Mesodermal cell (in vitro differentiated cells): ENCODE results near the gene APCDD1L.

Experiments used
- H3K27ac ChIP-seq: 2 replicates; pipeline ENCODE4 v1.7.0; 2013; ENCODE audit warnings: mild to moderate bottlenecking, low read depth, low read length, moderate library complexity; ENCODE audit not compliant: severe bottlenecking
- H3K36me3 ChIP-seq: 2 replicates; pipeline ENCODE4 v1.7.1; 2013; ENCODE audit warnings: mild to moderate bottlenecking, low read length, moderate library complexity; ENCODE audit not compliant: control insufficient read depth, insufficient read depth
- H3K4me1 ChIP-seq: one replicate; pipeline ENCODE4 v1.7.1; 2013; ENCODE audit warnings: mild to moderate bottlenecking, low read length; ENCODE audit not compliant: insufficient read depth, control insufficient read depth, poor library complexity, severe bottlenecking
- H3K4me3 ChIP-seq: 2 replicates; pipeline ENCODE4 v1.7.0; 2013; ENCODE audit warnings: low read length, control low read depth, mild to moderate bottlenecking; ENCODE audit not compliant: insufficient read depth, poor library complexity, severe bottlenecking; ENCODE audit errors: extremely low read depth
- H3K9me3 ChIP-seq: 2 replicates; pipeline ENCODE4 v1.7.1; 2013; ENCODE audit warnings: mild to moderate bottlenecking, low read length, moderate library complexity; ENCODE audit not compliant: control insufficient read depth
- WGBS, 2 experiments: methylation state at CpG; one replicate each; pipeline ENCODE4 v1.1.5; 2013; ENCODE audit warnings: missing lambda C conversion rate in 2 of 2; ENCODE audit not compliant: insufficient coverage in 2 of 2; 5-methylcytosine and 5-hydroxymethylcytosine counted together

The APCDD1L gene

DNA sequence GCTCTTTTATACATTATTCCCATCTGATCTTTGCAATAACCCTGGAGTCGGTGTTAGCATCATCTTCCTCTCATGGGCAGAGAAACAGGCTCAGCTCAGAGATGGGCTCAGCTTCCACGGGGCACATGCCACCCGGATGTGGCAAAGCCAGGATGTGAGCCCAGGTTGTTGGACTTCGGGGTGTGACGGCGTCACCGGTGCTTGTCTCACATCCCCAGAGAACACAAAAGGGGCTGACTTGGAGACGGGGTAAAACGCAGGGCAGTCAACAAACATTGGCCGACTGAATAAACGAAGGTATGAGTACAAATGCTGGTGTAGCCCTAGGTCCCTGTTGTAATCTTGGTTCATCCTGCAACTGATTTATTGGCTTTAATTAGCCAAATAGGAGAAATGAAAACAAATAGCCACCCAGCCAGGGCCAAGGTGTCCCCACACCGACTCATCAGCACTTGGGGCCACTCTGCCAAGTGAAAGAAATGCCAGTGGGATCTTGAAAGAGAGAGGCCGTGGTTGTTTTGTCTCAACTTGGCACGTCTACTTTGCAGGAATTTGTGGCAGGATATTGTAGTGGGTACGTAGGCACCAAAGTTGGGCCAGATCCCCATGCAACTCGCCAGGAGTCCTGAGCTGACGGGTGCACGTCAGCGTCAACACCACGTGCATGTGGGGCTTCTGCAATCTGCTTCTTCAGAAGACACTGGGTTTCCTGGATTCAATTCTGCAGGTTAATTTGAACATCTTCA is 42.8 kb downstream of the APCDD1L start:
- no peaks in the 10 kb centered on the region for H3K4me1 ChIP-seq
- H3K9me3 ChIP-seq = no peaks in the 10 kb centered on the region
- no peaks in the 10 kb centered on the region for H3K36me3 ChIP-seq
- H3K27ac ChIP-seq = no peak overlapping the region
- 95 to 96% methylated on average over 20 of the region's 20 CpGs for WGBS, 2 experiments
- H3K4me3 ChIP-seq = no peak overlapping the region

DNA sequence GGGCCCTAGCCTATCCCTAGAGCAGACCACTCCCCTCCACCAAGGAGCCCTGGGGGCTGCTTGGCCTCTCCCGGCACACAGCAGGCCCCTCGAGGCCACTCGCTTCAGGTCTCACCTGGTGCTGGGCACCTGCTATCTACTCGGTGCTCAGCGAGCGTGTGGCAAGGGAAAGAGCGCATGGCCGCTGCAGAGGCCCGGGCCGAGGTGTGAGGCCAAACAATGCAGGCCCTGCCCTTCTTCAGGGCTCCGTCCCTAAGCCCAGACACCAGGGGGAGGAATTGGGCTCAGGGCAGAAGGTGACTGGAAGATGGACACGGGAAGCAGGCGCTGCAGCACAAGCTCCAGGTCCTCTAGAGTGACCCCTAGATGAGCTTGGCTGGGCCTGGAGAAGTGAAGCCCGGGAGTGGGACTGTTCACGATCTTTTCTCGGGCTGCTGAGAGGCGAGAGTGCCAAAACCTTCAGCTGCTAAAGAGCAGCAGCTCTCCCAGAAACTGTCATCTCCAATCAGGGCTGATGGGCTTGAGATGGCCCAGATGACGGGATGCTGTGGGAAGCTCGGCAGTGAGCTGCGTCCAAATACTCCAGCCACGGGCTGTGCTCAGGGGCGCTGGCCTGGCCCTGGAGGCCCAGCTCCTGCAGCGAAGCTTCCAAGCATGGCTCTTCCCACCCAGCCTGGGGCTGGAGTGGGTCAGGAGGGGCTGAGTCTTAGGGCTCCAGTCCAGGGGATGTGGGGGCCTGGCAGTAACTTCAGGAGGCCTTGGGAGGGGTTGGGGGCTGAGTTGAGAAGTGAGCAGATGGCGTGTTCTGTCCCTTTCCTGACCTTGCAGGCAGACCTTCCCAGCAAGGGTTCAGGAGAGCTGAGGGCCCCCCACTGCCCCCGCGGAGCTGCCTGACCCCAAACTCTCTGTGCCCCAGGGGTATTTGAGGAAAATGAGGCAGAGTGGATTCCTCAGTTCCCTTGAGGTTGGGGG is 43.7 kb downstream of the APCDD1L start:
- WGBS, 2 experiments = 88 to 91% methylated on average over 9 to 24 of the region's 26 CpGs
- H3K36me3 ChIP-seq = no peaks in the 10 kb centered on the region
- no peak overlapping the region for H3K27ac ChIP-seq
- no peaks in the 10 kb centered on the region for H3K9me3 ChIP-seq
- no peaks in the 10 kb centered on the region for H3K4me1 ChIP-seq
- no peak overlapping the region for H3K4me3 ChIP-seq

DNA sequence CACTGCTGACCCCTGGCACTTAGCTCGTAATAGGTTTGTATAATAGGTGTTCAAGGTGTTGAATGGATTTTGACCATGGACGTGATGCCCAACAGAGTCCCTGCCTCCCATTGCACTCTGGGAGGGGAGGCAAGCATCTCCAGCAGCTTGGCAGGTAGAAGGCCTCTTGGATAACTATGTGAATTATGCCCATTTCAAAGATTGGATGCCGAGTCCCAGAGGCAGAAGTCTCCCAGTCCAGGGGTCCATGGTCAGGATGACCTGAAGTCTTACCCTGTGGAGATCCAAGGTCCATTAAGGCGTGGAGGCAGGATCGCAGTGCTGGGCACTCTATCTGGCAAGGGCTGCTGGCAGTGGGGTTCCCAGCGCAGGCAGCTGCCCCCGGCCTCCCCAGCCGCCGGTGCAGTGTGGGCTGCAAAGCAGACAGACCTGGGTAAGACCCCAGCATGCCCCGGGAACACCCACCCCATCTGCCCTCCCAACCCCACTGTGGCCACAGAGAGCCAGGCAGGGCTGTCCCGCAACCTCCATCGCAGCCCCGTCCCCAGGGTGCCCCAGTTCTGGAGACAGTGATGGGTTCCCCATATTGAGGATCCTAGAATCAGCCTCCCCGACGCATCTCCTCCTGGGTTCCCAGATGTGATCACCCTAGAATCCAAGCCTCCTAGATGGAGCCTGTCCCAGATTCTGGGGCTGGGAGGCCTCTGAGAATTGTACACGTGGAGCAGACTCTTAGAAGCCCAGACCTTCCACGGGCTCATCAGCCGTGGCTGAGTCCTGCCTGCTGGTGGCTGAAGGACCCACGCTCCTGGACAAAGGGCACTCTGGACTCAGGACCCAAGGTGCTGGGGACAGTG is 44.6 kb downstream of the APCDD1L start:
- Histone ChIP-seq H3K4me1 (no peaks in the 10 kb centered on the region), H3K36me3 (no peaks in the 10 kb centered on the region), H3K27ac (no peak overlapping the region), H3K4me3 (no peak overlapping the region), H3K9me3 (no peaks in the 10 kb centered on the region)
- WGBS, 2 experiments = 93 to 96% methylated on average over 12 to 13 of the region's 19 CpGs

DNA sequence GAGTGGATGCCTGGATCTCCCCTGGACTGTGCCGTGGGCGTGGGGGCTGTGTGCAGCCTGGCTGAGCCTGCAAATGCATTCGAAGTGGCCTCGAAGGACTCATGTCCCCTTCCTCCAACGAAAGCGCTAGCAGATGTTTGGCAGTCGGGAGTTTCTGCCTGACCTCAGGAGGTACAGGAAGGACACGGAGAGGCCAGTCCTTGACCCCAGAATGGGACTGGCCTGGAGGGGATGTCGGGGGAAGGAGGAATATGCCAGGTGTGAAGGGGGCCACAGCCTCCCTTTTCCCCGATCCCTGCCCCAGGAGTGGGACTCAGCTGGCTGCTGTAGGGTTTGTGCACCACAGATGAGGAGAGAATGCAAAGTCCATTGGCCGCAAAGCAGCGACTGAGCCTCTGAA is 45.6 kb downstream of the APCDD1L start:
- Histone ChIP-seq H3K4me1 (no peaks in the 10 kb centered on the region), H3K9me3 (no peaks in the 10 kb centered on the region), H3K4me3 (no peak overlapping the region), H3K27ac (no peak overlapping the region), H3K36me3 (no peaks in the 10 kb centered on the region)
- 92 to 95% methylated on average over 11 to 12 of the region's 12 CpGs for WGBS, 2 experiments

DNA sequence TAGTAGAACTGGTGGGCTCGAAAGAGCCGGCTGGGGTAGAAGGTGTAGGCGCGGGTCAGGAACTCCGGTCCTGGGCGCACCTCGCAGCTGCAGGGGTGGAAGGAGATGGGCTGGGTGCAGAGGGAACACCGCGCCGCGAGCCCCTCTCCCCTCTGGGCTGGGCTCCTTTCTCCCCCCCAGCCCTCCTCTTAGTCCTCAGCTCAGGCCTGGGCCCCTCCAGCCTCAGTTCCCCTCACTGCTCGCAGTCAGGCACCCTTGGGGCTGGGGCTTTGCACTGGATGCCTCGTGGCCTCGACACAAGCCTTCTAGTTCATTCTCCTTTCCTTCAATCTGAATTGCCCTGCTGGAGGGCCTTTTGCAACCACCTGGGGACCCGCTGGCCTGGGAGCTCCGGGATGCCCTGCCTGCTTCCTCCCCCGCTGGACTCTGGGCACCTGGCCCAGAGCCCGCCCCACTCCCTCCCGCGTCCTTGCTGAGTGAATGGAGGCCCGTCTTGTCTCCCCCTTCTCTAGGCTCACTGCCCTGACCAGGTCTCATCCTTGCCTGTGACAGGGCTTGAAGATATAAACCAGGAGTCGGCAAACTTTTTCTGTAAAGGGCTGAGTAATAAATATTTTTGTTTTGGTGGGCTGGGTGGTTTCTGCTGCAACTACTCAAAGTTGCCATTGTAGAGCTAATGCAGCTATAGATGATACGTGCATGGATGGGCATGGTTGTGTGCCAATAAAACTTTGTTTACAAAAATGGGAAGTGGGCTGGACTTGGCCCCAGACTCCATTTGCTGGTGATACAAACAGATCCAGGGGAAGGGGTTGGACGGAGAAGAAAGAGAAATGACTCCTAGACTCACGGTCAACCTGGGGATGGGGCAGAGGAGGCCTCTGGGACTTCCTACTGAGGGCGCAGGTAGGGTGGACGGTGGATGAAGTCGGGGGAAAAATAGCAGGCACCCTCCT is 47.3 kb downstream of the APCDD1L start:
- no peak overlapping the region for H3K27ac ChIP-seq
- no peaks in the 10 kb centered on the region for H3K4me1 ChIP-seq
- no peaks in the 10 kb centered on the region for H3K36me3 ChIP-seq
- WGBS, 2 experiments = 93 to 96% methylated on average over 15 to 25 of the region's 28 CpGs
- no peak overlapping the region for H3K4me3 ChIP-seq
- no peaks in the 10 kb centered on the region for H3K9me3 ChIP-seq

DNA sequence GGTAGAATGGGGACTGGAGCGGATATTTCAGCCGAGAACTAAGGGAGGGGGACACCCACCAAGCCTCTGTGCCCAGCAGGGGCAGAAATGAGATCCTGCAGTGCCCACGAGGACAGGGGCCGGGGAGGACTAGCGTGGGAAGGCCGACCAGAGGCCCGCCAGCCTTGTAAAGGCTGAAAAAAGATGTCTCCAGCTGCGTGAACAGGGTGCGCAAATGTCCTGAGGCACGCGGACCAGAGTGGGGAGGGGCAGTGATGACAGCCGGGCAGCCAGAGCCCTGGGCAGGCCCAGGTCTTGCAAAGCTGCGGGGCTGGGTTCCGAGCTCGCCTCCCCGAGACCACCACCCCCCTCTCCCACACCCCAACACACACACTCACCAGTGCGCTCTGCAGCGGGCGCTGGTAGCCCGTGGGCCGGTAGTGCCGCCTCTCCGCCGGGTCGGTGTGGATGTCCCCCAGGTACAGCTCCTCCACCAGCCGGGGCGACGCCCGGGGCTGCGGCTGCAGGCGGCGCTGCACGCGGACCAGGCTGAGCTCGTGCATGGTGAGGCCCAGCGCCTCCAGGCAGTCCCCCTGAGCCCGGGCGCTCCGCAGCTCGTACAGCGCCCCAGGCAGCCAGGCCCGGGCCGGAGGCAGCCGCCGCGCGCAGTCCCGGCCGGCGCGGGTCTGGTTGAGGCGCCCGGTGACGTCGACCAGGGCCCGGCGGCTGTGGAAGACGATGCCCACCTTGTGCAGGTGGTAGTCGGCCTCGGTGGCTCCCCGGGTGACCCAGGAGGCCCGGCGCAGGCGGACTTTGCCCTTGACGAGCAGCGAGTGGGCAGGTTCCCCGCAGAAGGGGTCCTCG is 48.2 kb downstream of the APCDD1L start:
- no peak overlapping the region for H3K27ac ChIP-seq
- WGBS, 2 experiments = 96% methylated on average over 61 to 62 of the region's 68 CpGs
- no peak overlapping the region for H3K4me3 ChIP-seq
- H3K36me3 ChIP-seq = no peaks in the 10 kb centered on the region
- H3K4me1 ChIP-seq = no peaks in the 10 kb centered on the region
- no peaks in the 10 kb centered on the region for H3K9me3 ChIP-seq

DNA sequence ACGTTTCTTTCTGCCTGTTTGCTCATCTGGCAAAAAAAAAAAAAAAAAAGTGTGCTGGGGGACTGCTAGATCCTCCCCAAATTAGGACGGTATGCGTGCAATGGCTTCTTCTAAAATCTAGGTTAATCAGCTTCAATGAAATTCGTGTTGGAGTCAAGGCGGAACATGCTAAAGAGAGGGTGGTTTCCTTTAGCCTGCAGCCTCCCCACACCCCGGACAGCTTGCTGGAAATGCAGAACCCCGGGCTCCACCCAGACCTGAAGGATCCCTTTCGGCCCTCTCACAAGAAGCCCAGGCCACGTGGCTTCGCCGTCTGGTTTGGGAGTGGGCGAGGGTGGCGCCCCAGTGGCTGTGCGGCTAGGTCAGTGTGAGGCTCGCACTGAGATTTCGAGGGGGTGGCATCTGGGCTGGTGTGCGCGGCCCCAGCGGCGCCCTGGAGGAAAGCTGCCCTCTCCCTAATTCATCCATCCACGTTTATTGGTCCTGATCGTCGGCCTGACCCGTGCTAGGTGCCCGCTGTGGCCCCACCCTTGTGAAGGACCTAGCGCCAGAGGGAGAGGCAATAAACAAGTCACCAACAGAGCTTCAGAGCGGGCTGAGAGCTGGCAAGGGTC is 49.0 kb downstream of the APCDD1L start:
- no peaks in the 10 kb centered on the region for H3K9me3 ChIP-seq
- WGBS, 2 experiments = 92 to 96% methylated on average over 24 to 26 of the region's 27 CpGs
- H3K27ac ChIP-seq = no peak overlapping the region
- H3K4me1 ChIP-seq = no peaks in the 10 kb centered on the region
- no peak overlapping the region for H3K4me3 ChIP-seq
- H3K36me3 ChIP-seq = no peaks in the 10 kb centered on the region

DNA sequence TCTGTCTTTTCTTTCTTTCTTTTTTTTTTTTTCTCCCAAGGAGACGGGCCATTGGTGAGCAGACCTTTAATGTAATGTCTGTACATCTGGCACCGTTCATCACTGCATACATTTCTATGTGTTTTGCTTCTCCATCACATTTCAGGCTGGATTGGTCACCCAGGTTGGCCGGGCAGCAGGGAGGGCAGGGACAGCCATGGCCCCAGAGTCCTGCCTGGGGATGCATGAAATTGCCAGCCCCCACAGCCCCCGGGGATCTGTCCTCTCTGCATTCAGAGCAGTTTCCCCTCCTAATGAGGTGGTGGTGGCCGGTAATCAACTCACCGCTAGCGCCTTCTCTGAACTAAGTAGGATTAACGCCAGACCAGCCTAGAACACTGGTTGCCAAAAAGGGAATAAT is 50.4 kb downstream of the APCDD1L start:
- WGBS, 2 experiments = 79 to 89% methylated on average over 4 to 7 of the region's 8 CpGs
- no peak overlapping the region for H3K27ac ChIP-seq

DNA sequence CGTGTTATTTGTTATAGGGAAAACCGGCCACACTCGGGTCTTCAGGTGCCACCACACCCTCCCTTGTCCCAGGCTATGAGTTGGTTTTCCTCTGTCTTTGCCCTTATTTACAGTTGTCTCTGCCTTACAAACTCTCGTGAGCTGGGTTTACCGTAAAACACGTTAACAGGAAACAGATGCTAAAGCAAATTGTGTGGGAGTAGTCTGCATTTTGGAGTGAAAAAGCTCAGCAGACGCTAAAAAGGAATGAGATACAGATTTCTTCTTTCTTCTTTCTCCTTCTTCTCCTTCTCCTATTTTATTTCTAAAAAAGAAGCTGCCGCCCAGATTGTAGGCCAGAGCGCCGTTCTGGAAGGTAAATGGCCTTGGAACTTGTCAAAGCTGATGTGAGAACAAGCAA is 51.9 kb downstream of the APCDD1L start:
- H3K36me3 ChIP-seq = peaks cover 4% of the 10 kb centered on the region
- H3K4me1 ChIP-seq = peaks cover 13% of the 10 kb centered on the region
- no peak overlapping the region for H3K4me3 ChIP-seq
- no peak overlapping the region for H3K27ac ChIP-seq
- H3K9me3 ChIP-seq = peaks cover under 1% of the 10 kb centered on the region
- WGBS, 2 experiments = 81 to 87% methylated on average over 3 to 9 of the region's 10 CpGs

More for the DNA sequence above, 50.4 kb downstream of the APCDD1L start:
- H3K4me3 ChIP-seq = no peak overlapping the region
- H3K36me3 ChIP-seq = peaks cover 4% of the 10 kb centered on the region
- no peaks in the 10 kb centered on the region for H3K9me3 ChIP-seq
- no peaks in the 10 kb centered on the region for H3K4me1 ChIP-seq
